DMS153 treated with DMSO at 0.1 percent for 48 hours (cell line): ENCODE results near the gene SHMT1.
A peak's percentile ranks its signal among the peaks of the same experiment; 100 is the strongest.
"Not testable (repeated sequence)": the region's sequence is repeated elsewhere in the genome, so short reads cannot be mapped to it uniquely, and the experiment has no call there.

ENCODE experiments used
- DNase-seq: peaks from one replicate; lab custom pipeline; 2025; ENCODE audit not compliant: unreplicated experiment; lab: John Stamatoyannopoulos, UW

The SHMT1 gene

DNA sequence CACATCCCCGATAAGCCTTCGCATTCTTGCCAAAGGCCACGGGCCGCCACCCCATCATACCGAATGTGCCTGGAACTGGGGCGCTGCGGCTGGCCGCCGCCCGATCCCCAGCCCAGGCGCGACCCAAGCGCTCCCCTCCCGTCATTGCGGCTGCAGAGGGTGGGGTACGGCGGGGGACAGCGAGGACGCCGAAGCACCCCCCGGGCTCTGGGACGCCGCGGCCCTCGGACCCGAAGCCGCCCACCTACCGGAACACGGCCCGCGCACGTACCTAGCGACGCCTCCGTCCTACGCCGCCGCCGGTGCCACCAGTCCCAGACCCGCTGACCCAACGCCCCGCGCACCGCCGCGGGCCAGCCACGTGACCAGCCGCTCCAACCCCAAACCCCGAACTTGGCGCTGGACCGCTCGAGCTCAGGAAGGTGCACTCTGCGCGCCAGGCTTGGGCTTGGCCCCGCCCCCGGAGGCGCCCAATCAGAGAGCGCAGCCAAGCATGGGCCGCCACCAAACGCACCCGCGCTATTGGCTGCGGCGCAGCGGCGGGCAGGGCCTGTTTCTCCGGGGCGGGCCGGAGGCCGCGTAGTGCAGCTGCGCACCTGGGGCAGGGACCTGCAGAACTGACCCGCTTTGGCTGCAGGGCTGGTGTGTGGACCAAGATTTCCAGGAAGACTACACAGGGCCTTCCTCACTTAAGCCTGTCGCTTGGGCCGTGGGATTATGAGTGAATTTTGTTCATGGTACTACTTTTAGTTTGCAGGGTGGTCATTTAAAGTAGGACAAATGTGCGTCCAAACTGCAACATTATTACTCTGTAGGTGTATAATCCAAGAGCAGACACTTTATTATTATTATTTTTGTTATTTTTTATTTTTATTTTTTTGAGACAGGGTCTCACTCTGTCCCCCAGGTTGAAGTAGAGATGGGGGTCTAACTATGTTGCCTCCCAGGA is at the start of gene SHMT1:
SHMT1 (minus strand) TSS at position 450 of the 949 bp plus-strand sequence. CDS start 7,569 bp downstream, outside the sequence.
- DNase-seq, result peak; percentile 43

DNA sequence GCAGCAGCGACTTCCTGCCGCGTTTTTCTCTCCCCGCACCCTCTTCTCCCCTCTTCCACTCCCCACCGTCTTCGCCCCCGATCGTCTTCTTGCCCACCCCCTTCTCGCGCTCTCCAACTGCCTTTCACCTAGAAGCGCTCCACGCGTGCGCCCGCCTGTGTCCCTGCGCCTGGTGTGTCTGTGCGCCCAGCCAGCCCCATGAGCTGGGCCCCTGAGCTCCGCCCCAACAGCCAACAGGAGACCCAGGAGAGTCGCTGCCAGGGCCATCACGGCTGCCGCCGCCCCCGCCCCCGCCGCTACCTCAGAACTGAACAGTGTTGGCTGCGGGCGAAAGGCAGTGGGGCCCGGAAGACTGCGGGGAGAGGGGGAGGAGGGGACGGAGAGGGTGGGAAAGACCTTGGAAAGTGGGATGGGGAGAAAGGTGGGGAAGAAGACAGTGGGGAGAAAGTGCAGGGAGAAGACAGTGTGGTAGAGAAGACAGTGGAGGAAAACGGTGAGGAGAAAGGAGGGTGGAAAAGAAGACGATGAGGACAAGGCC is 48.7 kb upstream of the SHMT1 start:
- not testable (repeated sequence) for DNase-seq

DNA sequence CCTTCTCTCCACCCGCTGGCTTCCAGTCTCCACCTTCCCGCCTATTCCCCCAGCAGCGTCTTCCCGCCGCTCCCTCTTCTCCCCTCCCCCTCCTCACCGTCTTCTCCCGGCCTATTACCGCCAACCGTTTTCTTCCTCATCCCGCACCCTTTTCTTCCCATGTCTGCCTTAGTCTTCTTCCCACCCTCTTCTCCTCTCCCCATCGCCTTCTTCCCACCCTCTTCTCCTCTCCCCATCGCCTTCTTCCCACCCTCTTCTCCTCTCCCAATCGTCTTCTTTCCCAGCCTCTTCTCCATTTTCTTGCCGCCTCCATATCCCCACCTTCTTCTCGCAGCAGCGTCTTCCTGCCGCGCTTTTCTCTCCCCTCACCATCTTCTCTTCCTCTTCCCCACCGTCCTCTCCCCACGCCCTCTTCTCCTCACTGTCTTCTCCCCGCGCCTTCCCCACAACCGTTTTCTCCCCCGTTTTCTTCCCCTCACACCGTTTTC is 48.1 kb upstream of the SHMT1 start:
- DNase-seq, result not testable (repeated sequence)

DNA sequence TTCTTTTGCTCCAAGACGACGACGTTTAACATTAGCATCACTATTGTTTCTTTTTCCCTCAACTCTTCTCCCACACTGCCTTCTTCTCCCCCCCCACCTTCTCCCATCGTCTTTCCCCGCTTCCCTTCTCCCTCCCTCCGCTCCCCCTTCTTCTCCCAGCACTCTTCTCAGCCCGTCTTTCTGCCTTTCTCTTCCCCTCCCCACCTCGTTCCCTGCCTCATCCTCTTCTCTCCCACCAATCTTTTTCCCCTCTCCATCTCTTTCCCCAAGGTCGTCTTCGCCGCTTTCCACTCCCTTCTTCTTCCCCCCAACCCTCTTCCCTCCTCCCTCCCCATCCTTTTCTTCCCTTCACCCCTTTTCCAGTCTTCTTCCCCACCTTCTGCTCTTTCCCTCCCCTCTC is 47.4 kb upstream of the SHMT1 start:
- DNase-seq, result not testable (repeated sequence)

DNA sequence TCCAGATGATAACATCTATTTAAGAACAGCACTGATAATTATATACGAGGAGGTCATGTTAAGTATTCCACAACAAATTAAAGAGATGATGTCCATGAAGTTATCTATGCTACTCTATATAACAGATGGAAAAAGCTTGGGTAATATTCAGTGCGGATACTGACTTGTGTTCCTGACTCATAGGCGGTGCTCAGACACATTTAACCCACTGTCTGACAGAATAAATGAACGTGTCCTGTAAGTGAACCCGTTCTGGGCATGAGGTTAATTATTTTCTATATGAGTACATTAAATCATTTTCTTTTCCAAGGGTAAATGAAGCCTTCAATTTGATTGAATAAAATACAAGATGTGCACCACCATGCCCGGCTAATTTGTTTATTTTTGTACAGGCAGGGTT is 46.0 kb upstream of the SHMT1 start:
- not testable (repeated sequence) for DNase-seq

DNA sequence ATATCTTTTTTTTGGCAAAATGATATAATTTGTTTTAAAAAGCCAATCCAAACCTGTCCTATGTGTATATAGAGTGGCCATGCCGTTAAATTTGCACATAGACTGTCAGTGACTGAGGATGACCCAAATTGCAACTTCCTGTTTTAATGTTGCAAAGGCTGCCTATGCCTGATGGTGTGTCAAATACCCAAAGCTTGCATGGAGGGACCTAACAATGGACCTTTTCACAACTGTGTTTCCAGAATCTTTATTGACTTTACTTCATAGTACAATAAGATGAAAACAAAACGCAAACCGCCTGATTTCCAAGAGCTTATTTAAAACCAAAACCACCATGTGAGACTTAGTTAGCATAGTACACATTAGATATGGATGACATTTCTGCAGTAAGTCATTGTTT is 45.6 kb upstream of the SHMT1 start:
- not testable (repeated sequence) for DNase-seq

GRCh38 chr17:18403604-18404003 is 40.3 kb upstream of the SHMT1 start:
- DNase-seq, result not testable (repeated sequence)

DNA sequence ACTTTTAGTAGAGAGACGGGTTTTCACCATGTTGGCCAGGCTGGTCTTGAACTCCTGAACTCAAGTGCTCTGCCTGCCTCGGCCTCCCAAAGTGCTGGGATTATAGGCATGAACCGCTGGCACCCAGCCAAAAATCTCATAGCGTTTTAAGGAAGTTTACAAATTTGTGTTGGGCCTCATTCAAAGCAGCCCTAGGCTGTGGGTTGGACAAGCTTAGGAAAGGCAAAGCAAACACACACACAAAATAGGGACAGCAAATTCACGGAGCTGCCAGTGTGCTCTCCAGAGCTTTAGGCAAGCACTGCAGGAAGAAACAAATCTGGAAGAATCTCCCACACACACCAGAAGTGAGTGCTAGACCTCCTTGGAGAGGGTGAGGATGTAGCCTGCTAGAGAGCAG is 39.8 kb upstream of the SHMT1 start:
- DNase-seq, result not testable (repeated sequence)

DNA sequence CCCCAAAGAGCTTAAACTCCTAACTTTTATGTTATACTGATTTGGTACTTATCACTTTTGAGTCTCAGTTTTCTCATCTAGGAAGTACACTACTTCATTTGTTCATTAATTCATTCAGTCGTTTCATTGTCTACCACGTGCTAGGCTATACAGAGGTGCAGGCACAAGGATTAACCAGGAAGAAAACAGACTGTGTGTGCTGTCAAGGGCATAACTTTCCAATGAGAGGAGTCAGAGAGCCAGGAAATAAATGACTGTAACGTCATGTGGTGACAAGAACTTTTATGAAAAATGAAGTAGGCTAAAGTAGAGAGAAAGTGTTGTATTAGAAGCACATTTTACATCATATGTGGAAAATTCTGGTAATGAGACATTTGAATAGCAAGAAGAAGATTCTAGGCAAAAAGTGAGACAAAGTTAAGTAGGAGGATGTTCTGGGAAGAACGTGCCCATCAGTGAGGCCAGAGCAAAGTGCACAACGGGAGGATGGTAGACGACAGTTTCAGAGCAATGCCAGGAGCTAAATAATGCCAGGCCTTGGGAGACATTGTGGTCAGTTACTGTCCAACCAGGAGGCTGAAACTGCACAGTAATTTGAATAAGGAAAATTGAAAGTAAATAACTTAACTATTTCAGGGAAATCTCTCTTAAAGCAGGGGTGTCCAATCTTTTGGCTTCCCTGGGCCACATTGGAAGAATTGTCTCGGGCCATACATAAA is 38.7 kb upstream of the SHMT1 start:
- DNase-seq, result not testable (repeated sequence)

- not testable (repeated sequence) for DNase-seq
Measured at GRCh38 chr17:18388728-18389127, 25.4 kb upstream of the SHMT1 start.

DNA sequence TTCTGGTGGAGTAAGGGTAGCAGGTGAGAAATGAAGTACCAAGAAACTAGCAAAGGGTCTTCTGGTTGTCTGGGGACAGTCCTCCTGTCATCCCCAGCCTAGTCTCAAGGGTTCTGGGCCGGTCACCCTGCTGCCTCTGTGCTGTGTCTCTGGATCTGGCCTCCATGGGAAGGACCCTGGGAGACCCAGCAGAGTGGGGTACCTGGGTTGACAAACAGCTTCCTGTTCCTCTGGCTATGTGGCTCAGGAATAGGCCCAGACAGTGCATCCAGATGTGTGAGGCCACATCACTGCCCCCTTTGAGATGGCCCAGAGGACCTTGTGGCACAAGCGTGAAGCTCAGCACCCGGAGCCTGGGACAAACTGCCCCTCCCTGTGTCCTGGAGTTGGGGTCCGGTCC is 24.9 kb upstream of the SHMT1 start:
- not testable (repeated sequence) for DNase-seq

GRCh38 chr17:18387583-18387982 is 24.2 kb upstream of the SHMT1 start:
- DNase-seq, result not testable (repeated sequence)

DNA sequence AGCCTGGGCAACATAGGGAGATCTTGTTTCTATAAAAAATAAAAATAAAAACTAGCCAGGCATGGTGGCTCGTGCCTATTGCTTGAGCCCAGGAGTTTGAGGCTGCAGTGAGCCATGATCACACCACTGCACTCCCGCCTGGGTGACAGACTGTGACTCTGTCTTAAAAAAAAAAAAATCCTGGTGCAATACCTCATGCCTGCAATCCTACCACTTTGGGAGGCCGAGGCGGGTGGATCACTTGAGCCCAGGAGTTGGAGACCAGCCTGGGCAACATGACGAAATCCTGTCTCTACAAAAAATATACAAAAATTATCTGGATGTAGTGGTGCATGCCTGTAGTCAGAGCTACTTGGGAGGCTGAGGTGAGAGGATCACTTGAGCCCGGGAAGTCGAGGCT is 20.9 kb upstream of the SHMT1 start:
- not testable (repeated sequence) for DNase-seq

DNA sequence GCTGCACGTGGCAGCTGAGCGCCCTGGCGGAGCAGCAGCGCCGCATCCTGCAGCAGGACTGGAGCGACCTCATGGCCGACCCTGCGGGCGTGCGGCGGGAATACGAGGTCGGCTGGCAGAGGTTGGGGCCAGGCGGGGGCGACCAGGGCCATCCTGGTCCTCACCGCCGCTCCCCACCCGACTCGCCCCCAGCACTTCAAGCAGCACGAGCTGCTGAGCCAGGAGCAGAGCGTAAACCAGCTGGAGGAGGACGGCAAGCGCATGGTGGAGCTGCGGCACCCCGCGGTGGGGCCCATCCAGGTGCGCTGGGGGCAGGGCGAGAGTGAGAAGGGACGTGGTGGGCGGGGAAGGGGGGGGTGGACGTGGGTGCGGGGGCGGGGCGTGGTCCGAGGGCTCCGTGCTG is 19.7 kb upstream of the SHMT1 start:
- not testable (repeated sequence) for DNase-seq

GRCh38 chr17:18382441-18383078 is 19.2 kb upstream of the SHMT1 start:
- DNase-seq, result no peak

GRCh38 chr17:18381953-18382245 is 18.5 kb upstream of the SHMT1 start:
- no peak for DNase-seq

- no peak for DNase-seq
Measured at GRCh38 chr17:18381158-18381952, 18.0 kb upstream of the SHMT1 start.

DNA sequence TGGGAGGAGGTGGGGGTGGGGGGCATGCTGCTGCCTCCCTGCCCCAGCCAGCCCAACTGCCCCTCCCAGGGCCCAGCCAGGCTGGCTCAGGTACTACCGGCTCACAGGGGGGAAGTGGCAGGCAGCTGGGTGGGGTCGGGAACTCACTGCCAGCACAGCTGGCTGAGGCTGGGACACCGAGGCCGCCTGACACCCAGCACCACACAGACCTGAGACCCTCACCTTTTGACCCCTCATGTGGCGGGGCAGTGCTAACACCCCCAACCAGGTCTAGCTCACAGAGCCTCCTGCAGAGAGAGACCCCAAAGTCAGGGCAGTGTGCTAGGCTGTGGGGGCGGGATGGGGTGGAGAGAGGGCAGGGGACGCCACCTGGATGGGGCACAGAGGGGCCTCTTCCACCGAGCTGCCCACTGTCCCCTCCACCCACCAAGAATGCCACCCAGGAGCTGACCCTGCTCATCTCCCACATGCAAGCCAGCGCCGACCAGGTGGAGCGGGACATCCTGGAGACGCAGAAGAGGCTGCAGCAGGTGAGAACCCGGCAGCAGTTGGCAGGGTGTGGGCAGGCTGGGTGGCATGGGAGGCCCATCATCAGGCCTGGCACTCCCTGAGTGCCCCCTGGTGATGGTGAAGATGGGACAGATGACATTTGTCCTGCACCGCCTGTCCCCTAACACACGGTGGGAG is 17.3 kb upstream of the SHMT1 start:
- no peak for DNase-seq

GRCh38 chr17:18379246-18380146 is 16.1 kb upstream of the SHMT1 start:
- DNase-seq, result no peak
